Measurements from ENCODE around the gene OSER1. TPM values are rescaled to one million over a fixed set of nuclear protein-coding genes. Genes with fewer than 3 reads are reported as not detected.
"Not testable (repeated sequence)": the region's sequence is repeated elsewhere in the genome, so short reads cannot be mapped to it uniquely, and the experiment has no call there.

The OSER1 gene
- total and polyA plus RNA-seq, 9 of the 15 experiments (the other 6 are each of a cell fraction or from before 2014, with no cell fraction given) = 15.5 to 57.3 (median 19.9) TPM

- Histone ChIP-seq H3K79me2 (ENCODE audit: control insufficient read depth, insufficient read depth, low read length) (no peaks in the 10 kb centered on the region), H3K27me3 (ENCODE audit: control insufficient read depth in 2 of 2, insufficient read depth in 2 of 2, low read length in 2 of 2) (peaks cover 0 to 29% of the 10 kb centered on the region in 2 experiments; a peak in 2 of 5 replicates), H3K36me3 (ENCODE audit: control insufficient read depth, insufficient read depth, low read length) (no peaks in the 10 kb centered on the region), H3K9ac (ENCODE audit: insufficient read depth in 1 of 2, low read depth in 2 of 2, low read length in 2 of 2) (no peak overlapping the region), H3K4me1 (replicated peaks in 1 of 2; ENCODE audit: control insufficient read depth in 2 of 2, insufficient read depth in 2 of 2, low read length in 2 of 2) (no peaks in the 10 kb centered on the region; a peak in 2 of 5 replicates), H4K20me1 (replicated peaks; ENCODE audit: control insufficient read depth, insufficient read depth, low read length) (0 out of 2 replicates have a peak, but pooled peaks cover 4% of the 10 kb centered on the region), H3K4me3 (no peak overlapping the region), H3K27ac (ENCODE audit: extremely low read depth, low read depth, low read length) (no peak overlapping the region), H3K9me3 (replicated peaks; ENCODE audit: control insufficient read depth, insufficient read depth, low read depth, low read length) (no peaks in the 10 kb centered on the region), H2AFZ (ENCODE audit: low read depth, low read length) (no peak overlapping the region), H3K4me2 (ENCODE audit: insufficient read depth, low read length) (no peak overlapping the region), H3K9me1 (ENCODE audit: control insufficient read depth, insufficient read depth, low read length) (no peaks in the 10 kb centered on the region)
- intact Hi-C loops (cut with micrococcal nuclease) (no loop called here), in situ Hi-C loops (cut with MboI) (no loop called here)
- FAIRE-seq (no peak), DNase-seq (ENCODE audit: extremely low read depth in 1 of 4, low spot score in 3 of 4) (no peak), ATAC-seq (no peak)
- 15% methylated on average over 2 of the region's 2 CpGs for WGBS (ENCODE audit: insufficient coverage, low coverage, missing lambda C conversion rate)
- CTCF ChIA-PET (ENCODE audit: low intra/inter-chr PET ratio) = no interaction called here
- TF ChIP-seq ZNF280B (CRISPR knock-in tag; IDR thresholded peaks at IDR 0.05) = no peak
- TF ChIP-seq EHMT2 (IDR thresholded peaks at IDR 0.05) = no peak
- TF ChIP-seq TFAP4 (CRISPR knock-in tag; IDR thresholded peaks at IDR 0.05; ENCODE audit: borderline replicate concordance) = no peak
- TF ChIP-seq BACH1 (tag; IDR thresholded peaks at IDR 0.05) = no peak
- no peak for TF ChIP-seq NCOA2 (IDR thresholded peaks at IDR 0.05; ENCODE audit: partially characterized antibody in 2 of 2)
- TF ChIP-seq RAD21 (CRISPR knock-in tag; conservative IDR thresholded peaks at IDR 0.05 in 1 of 2, IDR thresholded peaks at IDR 0.05 in 1 of 2) = no peak
- no peak for TF ChIP-seq MNT (conservative IDR thresholded peaks at IDR 0.05)
- no peak for TF ChIP-seq KLF16 (IDR thresholded peaks at IDR 0.05)
- no peak for TF ChIP-seq GTF2F1 (IDR thresholded peaks at IDR 0.05; ENCODE audit: low read depth, low read length)
- no peak for TF ChIP-seq DMBX1 (CRISPR knock-in tag; IDR thresholded peaks at IDR 0.05; ENCODE audit: borderline replicate concordance)
- POLR2A ChIA-PET = interaction anchor here (0.7 kb wide), 2 partner anchors 33 to 1738 kb away, joined by 3 read pairs; no protein-coding TSS in a partner anchor
- BruUV-seq (replicated peaks) = no TSS peak
Measured at GRCh38 chr20:44241796-44242195, 31.2 kb upstream of the OSER1 start.

- H3K4me1 ChIP-seq (replicated peaks in 1 of 2; ENCODE audit: control insufficient read depth in 2 of 2, insufficient read depth in 2 of 2, low read length in 2 of 2); H3K4me2 ChIP-seq (ENCODE audit: insufficient read depth, low read length); intact Hi-C loops (cut with micrococcal nuclease); DNase-seq (ENCODE audit: extremely low read depth in 1 of 4, low spot score in 3 of 4); BruUV-seq (replicated peaks); H3K9ac ChIP-seq (ENCODE audit: insufficient read depth in 1 of 2, low read depth in 2 of 2, low read length in 2 of 2); in situ Hi-C loops (cut with MboI); H3K9me1 ChIP-seq (ENCODE audit: control insufficient read depth, insufficient read depth, low read length); H4K20me1 ChIP-seq (replicated peaks; ENCODE audit: control insufficient read depth, insufficient read depth, low read length); ATAC-seq; H3K79me2 ChIP-seq (ENCODE audit: control insufficient read depth, insufficient read depth, low read length); H3K27ac ChIP-seq (ENCODE audit: extremely low read depth, low read depth, low read length); CTCF ChIA-PET (ENCODE audit: low intra/inter-chr PET ratio); H3K36me3 ChIP-seq (ENCODE audit: control insufficient read depth, insufficient read depth, low read length); H3K4me3 ChIP-seq; H3K9me3 ChIP-seq (replicated peaks; ENCODE audit: control insufficient read depth, insufficient read depth, low read depth, low read length); H2AFZ ChIP-seq (ENCODE audit: low read depth, low read length); FAIRE-seq: not testable (repeated sequence)
- whole genome bisulfite sequencing (ENCODE audit: insufficient coverage, low coverage, missing lambda C conversion rate) = 4% methylated on average over 2 of the region's 2 CpGs
- H3K27me3 ChIP-seq (ENCODE audit: control insufficient read depth in 2 of 2, insufficient read depth in 2 of 2, low read length in 2 of 2) = peaks cover 0 to 29% of the 10 kb centered on the region in 2 experiments; a peak in 2 of 5 replicates
- POLR2A ChIA-PET = interaction anchor here (0.8 kb wide), 1 partner anchor 75 kb away, joined by 3 read pairs; no protein-coding TSS in a partner anchor
Measured at GRCh38 chr20:44236840-44237239, 26.3 kb upstream of the OSER1 start.
